Measurements from ENCODE around the gene SLC24A1. TPM values are rescaled to one million over a fixed set of nuclear protein-coding genes. Genes with fewer than 3 reads are reported as not detected.

Gene SLC24A1
- total RNA-seq, 4 donors from 2014 or later = 3.6 to 5.0 (median 4.3) TPM

DNA sequence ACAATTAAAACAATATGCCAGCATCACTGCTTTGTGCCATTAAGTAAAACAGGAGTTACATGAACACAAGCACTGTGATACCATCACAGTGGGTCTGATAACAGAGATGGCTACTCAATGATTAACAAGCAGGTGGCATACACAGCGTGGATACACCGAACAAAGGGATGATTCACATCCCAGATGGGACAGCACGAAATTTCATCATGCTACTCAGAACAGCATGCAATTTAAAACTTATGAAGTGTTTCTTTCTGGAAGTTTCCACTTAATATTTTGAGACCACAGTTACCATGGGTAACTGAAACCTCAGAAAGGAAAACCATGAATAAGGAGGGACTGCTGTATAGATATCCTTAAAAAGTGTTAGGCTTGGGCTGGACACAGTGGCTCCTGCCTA, 44.5 kb downstream of the SLC24A1 start:
- WGBS = 90% methylated on average over 3 of the region's 3 CpGs
- Histone ChIP-seq H3K27ac (replicated peaks in 1 of 4) (no peak overlapping the region), H3K27me3 (no peaks in the 10 kb centered on the region), H3K4me3 (no peak overlapping the region), H3K9me3 (no peaks in the 10 kb centered on the region), H3K4me1 (no peaks in the 10 kb centered on the region), H3K36me3 (peaks cover 37 to 100% (median 64%) of the 10 kb centered on the region in 4 donors)
- peak; percentile 37 for DNase-seq (ENCODE audit: extremely low spot score)
- TF ChIP-seq POLR2A (IDR thresholded peaks at IDR 0.05; ENCODE audit: low read depth) (no peak), EP300 (IDR thresholded peaks at IDR 0.05) (no peak), POLR2AphosphoS5 (IDR thresholded peaks at IDR 0.05) (no peak)
- TF ChIP-seq, protein P1, sequence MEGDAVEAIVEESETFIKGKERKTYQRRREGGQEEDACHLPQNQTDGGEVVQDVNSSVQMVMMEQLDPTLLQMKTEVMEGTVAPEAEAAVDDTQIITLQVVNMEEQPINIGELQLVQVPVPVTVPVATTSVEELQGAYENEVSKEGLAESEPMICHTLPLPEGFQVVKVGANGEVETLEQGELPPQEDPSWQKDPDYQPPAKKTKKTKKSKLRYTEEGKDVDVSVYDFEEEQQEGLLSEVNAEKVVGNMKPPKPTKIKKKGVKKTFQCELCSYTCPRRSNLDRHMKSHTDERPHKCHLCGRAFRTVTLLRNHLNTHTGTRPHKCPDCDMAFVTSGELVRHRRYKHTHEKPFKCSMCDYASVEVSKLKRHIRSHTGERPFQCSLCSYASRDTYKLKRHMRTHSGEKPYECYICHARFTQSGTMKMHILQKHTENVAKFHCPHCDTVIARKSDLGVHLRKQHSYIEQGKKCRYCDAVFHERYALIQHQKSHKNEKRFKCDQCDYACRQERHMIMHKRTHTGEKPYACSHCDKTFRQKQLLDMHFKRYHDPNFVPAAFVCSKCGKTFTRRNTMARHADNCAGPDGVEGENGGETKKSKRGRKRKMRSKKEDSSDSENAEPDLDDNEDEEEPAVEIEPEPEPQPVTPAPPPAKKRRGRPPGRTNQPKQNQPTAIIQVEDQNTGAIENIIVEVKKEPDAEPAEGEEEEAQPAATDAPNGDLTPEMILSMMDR (IDR thresholded peaks at IDR 0.05) = no peak
- intact Hi-C loops (cut with DNase I) = no loop called here

DNA sequence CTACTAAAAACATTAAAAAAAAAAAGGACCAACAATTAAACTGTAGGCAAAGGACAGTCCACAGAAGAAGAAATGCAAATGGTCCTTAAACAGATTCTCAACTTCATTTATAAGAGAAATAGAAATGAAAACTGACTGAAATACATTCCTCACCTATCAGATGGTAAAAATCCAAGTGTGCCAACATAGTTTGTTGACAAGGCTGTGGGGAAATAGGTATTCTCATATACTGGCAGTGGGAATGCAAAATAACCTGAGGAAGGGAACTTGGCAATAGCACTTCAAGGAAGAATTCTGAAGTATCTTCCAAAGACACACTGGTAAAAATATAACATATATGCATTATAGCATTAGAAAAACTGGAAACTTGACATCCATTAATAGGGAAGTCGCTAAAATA, 53.8 kb downstream of the SLC24A1 start:
- intact Hi-C loops (cut with DNase I) = no loop called here
- WGBS = 72% methylated on average over 1 of the region's 1 CpG
- H3K4me1 ChIP-seq = no peaks in the 10 kb centered on the region
- peaks cover 17 to 50% (median 32%) of the 10 kb centered on the region in 4 donors for H3K36me3 ChIP-seq
- H3K4me3 ChIP-seq = no peak overlapping the region
- no peak for DNase-seq (ENCODE audit: extremely low spot score)
- no peaks in the 10 kb centered on the region for H3K9me3 ChIP-seq
- H3K27me3 ChIP-seq = no peaks in the 10 kb centered on the region
- H3K27ac ChIP-seq (replicated peaks in 1 of 4) = no peak overlapping the region
- TF ChIP-seq POLR2A (IDR thresholded peaks at IDR 0.05; ENCODE audit: low read depth) (no peak), EP300 (IDR thresholded peaks at IDR 0.05) (no peak), POLR2AphosphoS5 (IDR thresholded peaks at IDR 0.05) (no peak)
- TF ChIP-seq, protein P1 (IDR thresholded peaks at IDR 0.05) = no peak

GRCh38 chr15:65676123-65676522, 54.4 kb downstream of the SLC24A1 start:
- no peaks in the 10 kb centered on the region for H3K9me3 ChIP-seq
- peaks cover 12 to 44% (median 27%) of the 10 kb centered on the region in 4 donors for H3K36me3 ChIP-seq
- no peaks in the 10 kb centered on the region for H3K4me1 ChIP-seq
- TF ChIP-seq, protein P1 (IDR thresholded peaks at IDR 0.05) = no peak
- TF ChIP-seq POLR2AphosphoS5 (IDR thresholded peaks at IDR 0.05) (no peak), EP300 (IDR thresholded peaks at IDR 0.05) (no peak), POLR2A (IDR thresholded peaks at IDR 0.05; ENCODE audit: low read depth) (no peak)
- intact Hi-C loops (cut with DNase I) = no loop called here
- 95% methylated on average over 2 of the region's 2 CpGs for WGBS
- DNase-seq (ENCODE audit: extremely low spot score) = no peak
- H3K4me3 ChIP-seq = no peak overlapping the region
- no peaks in the 10 kb centered on the region for H3K27me3 ChIP-seq
- no peak overlapping the region for H3K27ac ChIP-seq (replicated peaks in 1 of 4)

- TF ChIP-seq POLR2AphosphoS5 (IDR thresholded peaks at IDR 0.05) (no peak), EP300 (IDR thresholded peaks at IDR 0.05) (no peak), POLR2A (IDR thresholded peaks at IDR 0.05; ENCODE audit: low read depth) (no peak)
- TF ChIP-seq, protein P1 (IDR thresholded peaks at IDR 0.05) = no peak
- H3K4me3 ChIP-seq = no peak overlapping the region
- no peaks in the 10 kb centered on the region for H3K9me3 ChIP-seq
- 94% methylated on average over 1 of the region's 1 CpG for WGBS
- peaks cover 0 to 3% (median under 1%) of the 10 kb centered on the region in 4 donors for H3K36me3 ChIP-seq
- no peak overlapping the region for H3K27ac ChIP-seq (replicated peaks in 1 of 4)
- no peak for DNase-seq (ENCODE audit: extremely low spot score)
- no peaks in the 10 kb centered on the region for H3K4me1 ChIP-seq
- intact Hi-C loops (cut with DNase I) = no loop called here
- no peaks in the 10 kb centered on the region for H3K27me3 ChIP-seq
These were observed 58.8 kb downstream of the SLC24A1 start for GRCh38 chr15:65680544-65680943.

- Histone ChIP-seq H3K4me1 (no peaks in the 10 kb centered on the region), H3K4me3 (no peak overlapping the region), H3K27ac (replicated peaks in 1 of 4) (no peak overlapping the region), H3K9me3 (no peaks in the 10 kb centered on the region), H3K36me3 (no peaks in the 10 kb centered on the region), H3K27me3 (no peaks in the 10 kb centered on the region)
- intact Hi-C loops (cut with DNase I) = no loop called here
- DNase-seq (ENCODE audit: extremely low spot score) = no peak
- WGBS = 93% methylated on average over 2 of the region's 2 CpGs
- TF ChIP-seq, protein P1 (IDR thresholded peaks at IDR 0.05) = no peak
- no peak for TF ChIP-seq EP300 (IDR thresholded peaks at IDR 0.05)
- TF ChIP-seq POLR2AphosphoS5 (IDR thresholded peaks at IDR 0.05) = no peak
- no peak for TF ChIP-seq POLR2A (IDR thresholded peaks at IDR 0.05; ENCODE audit: low read depth)
These were observed 60.7 kb downstream of the SLC24A1 start for GRCh38 chr15:65682404-65682911.
